Tibial artery (tissue), 4 donors: ENCODE results near the gene FNDC3A.

Experiments used
- DNase-seq, 2 donors: peaks; one replicate each; pipeline ENCODE4 v3.0.0-alpha.2; 2019
- H3K27ac ChIP-seq, 2 donors: fragments of 200-600 bp; sonication (generic) in 1 of 2; 1 replicate in 1 of 2; 2 replicates in 1 of 2; pipeline ENCODE4 v1.5.1; 2018 to 2019; ENCODE audit warnings: mild to moderate bottlenecking in 1 of 2
- H3K27me3 ChIP-seq, 2 donors: fragments of 200-600 bp; sonication (generic) in 1 of 2; one replicate each; pipeline versions ENCODE4 v1.5.1 to v1.6.0; 2016 to 2019
- H3K36me3 ChIP-seq, 3 donors: fragments of 200-600 bp; sonication (generic) in 2 of 3; one replicate each; pipeline ENCODE4 v1.5.1; 2016 to 2019; ENCODE audit warnings: mild to moderate bottlenecking in 2 of 3
- H3K4me1 ChIP-seq, 4 donors: fragments of 200-600 bp; sonication (generic) in 2 of 4; 1 replicate in 3 of 4; 2 replicates in 1 of 4; pipeline ENCODE4 v1.5.1; 2016 to 2019
- H3K4me3 ChIP-seq, 2 donors: fragments of 200-600 bp; sonication (generic) in 1 of 2; 1 replicate in 1 of 2; 2 replicates in 1 of 2; pipeline ENCODE4 v1.5.1; 2018 to 2019; ENCODE audit warnings: mild to moderate bottlenecking in 2 of 2
- H3K9me3 ChIP-seq, 3 donors: fragments of 200-600 bp; sonication (generic) in 1 of 3; one replicate each; pipeline ENCODE4 v1.5.1; 2016 to 2019
- CTCF ChIP-seq, 2 experiments: fragments of 200-600 bp in 1 of 2; fragments of 450-650 bp in 1 of 2; IDR thresholded peaks; one replicate each; pipeline ENCODE4 v1.5.1; 2017 to 2019; ENCODE audit warnings: antibody characterized with exemption in 2 of 2, mild to moderate bottlenecking in 1 of 2, moderate library complexity in 1 of 2
- intact Hi-C: fragments of 100-400 bp; cut with DNase I; formaldehyde crosslinking; loops from one replicate; pipeline ENCODE4 v1.15.0; 2023; ENCODE audit warnings: low total_unique reads

FNDC3A gene

GRCh38 chr13:48949566-48950500, 25.9 kb upstream of the FNDC3A start:
- no peak for TF ChIP-seq CTCF (IDR thresholded peaks at IDR 0.05)
- H3K9me3 ChIP-seq = no peaks in the 10 kb centered on the region
- H3K4me3 ChIP-seq = no peak overlapping the region
- H3K4me1 ChIP-seq = peaks cover 0 to 27% (median 8%) of the 10 kb centered on the region in 4 donors
- intact Hi-C loops = no loop called here
- H3K27me3 ChIP-seq = no peaks in the 10 kb centered on the region
- no peaks in the 10 kb centered on the region for H3K36me3 ChIP-seq
- DNase-seq = no peak
- no peak overlapping the region for H3K27ac ChIP-seq

GRCh38 chr13:48950501-48950875, 25.2 kb upstream of the FNDC3A start:
- TF ChIP-seq CTCF (IDR thresholded peaks at IDR 0.05) = no peak
- Histone ChIP-seq H3K36me3 (no peaks in the 10 kb centered on the region), H3K4me1 (peaks cover 0 to 25% (median 8%) of the 10 kb centered on the region in 4 donors), H3K9me3 (no peaks in the 10 kb centered on the region), H3K27me3 (no peaks in the 10 kb centered on the region), H3K4me3 (no peak overlapping the region), H3K27ac (no peak overlapping the region)
- DNase-seq = no peak
- intact Hi-C loops = no loop called here

GRCh38 chr13:48954081-48954480, 21.6 kb upstream of the FNDC3A start:
- no peak for DNase-seq
- Histone ChIP-seq H3K36me3 (no peaks in the 10 kb centered on the region), H3K9me3 (no peaks in the 10 kb centered on the region), H3K4me3 (no peak overlapping the region), H3K27me3 (no peaks in the 10 kb centered on the region), H3K27ac (peak overlapping the region in 1 of 2 donors; percentile 23), H3K4me1 (peaks cover 0 to 23% (median 8%) of the 10 kb centered on the region in 4 donors)
- no peak for TF ChIP-seq CTCF (IDR thresholded peaks at IDR 0.05)
- intact Hi-C loops = no loop called here

- H3K9me3 ChIP-seq = no peaks in the 10 kb centered on the region
- H3K4me1 ChIP-seq = peaks cover 0 to 14% (median 8%) of the 10 kb centered on the region in 4 donors
- H3K4me3 ChIP-seq = no peak overlapping the region
- H3K27ac ChIP-seq = no peak overlapping the region
- no peak for DNase-seq
- H3K27me3 ChIP-seq = no peaks in the 10 kb centered on the region
- no peak for TF ChIP-seq CTCF (IDR thresholded peaks at IDR 0.05)
- H3K36me3 ChIP-seq = no peaks in the 10 kb centered on the region
- intact Hi-C loops = no loop called here
Observed at GRCh38 chr13:48955536-48955935, 20.2 kb upstream of the FNDC3A start.

- no peak overlapping the region for H3K4me3 ChIP-seq
- H3K27ac ChIP-seq = no peak overlapping the region
- no peaks in the 10 kb centered on the region for H3K4me1 ChIP-seq
- TF ChIP-seq CTCF (IDR thresholded peaks at IDR 0.05) = no peak
- intact Hi-C loops = no loop called here
- H3K9me3 ChIP-seq = no peaks in the 10 kb centered on the region
- H3K27me3 ChIP-seq = no peaks in the 10 kb centered on the region
- H3K36me3 ChIP-seq = no peaks in the 10 kb centered on the region
- no peak for DNase-seq
Observed at GRCh38 chr13:48961379-48961778, 14.3 kb upstream of the FNDC3A start.
